SK-MEL-5 (cell line): ENCODE data around the gene WDR19. TPM values are rescaled to one million over a fixed set of nuclear protein-coding genes. Genes with fewer than 3 reads are reported as not detected.
"Not testable (repeated sequence)": the region's sequence is repeated elsewhere in the genome, so short reads cannot be mapped to it uniquely, and the experiment has no call there.

Source experiments
- DNase-seq: peaks from one replicate; pipeline ENCODE4 v3.0.0-alpha.2; 2016; ENCODE audit warnings: low read depth, low spot score
- in situ Hi-C: cut with HindIII; loops from 2 replicates; pipeline ENCODE4 v1.10.0; 2016; ENCODE audit warnings: low sequenced_read_pairs, high pct_unique_total_duplicates, low pct_unique_long_range_greater_than_20kb
- total RNA-seq: library from RNA; depleted of rRNA; stranded (reverse); fragments of >200 nt; shearing (Covaris generic); gene quantifications from 2 replicates; pipeline ENCODE4 v1.2.3, GENCODE V29; 2014

The WDR19 gene
- total RNA-seq, 1 experiment from 2014 or later = 15.8 TPM

DNA sequence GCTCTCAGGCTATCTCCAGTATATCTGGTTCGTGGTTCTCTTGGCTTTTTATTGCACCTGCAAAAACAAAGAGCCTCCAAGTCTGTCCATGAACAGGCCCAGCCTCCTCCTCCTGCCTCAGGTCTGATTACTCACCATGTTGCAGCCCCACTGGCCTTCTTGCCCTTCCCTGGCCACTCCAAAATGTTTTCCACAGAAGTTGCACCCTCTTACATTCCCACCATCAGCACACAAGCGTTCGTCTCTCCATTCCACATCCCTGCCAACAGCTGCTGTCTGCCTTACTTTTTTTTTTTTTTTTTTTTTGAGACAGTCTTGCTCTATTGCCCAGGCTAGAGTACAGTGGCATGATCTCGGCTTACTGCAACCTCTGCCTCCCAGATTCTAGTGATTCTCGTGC, 97.1 kb downstream of the WDR19 start:
- no peak for DNase-seq
- in situ Hi-C loops = no loop called here

DNA sequence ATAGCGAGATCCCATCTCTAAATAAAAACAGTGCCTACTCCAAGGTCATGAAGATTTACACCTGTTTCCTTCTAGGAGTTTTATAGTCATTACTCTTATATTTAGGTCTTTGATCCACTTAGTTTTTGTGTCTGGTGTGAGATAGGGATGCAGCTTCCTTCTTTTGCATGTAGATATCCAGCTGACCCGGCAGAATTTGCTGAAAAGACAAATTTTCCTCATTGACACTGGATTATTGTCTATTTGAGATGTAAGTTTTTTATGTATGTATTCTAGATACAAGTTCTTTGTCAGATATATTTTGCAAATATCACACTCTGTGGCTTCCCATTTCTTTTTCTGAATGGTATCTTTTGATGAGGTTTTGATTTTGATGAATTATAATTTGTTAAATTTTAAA, 98.4 kb downstream of the WDR19 start:
- in situ Hi-C loops = no loop called here
- DNase-seq = no peak

DNA sequence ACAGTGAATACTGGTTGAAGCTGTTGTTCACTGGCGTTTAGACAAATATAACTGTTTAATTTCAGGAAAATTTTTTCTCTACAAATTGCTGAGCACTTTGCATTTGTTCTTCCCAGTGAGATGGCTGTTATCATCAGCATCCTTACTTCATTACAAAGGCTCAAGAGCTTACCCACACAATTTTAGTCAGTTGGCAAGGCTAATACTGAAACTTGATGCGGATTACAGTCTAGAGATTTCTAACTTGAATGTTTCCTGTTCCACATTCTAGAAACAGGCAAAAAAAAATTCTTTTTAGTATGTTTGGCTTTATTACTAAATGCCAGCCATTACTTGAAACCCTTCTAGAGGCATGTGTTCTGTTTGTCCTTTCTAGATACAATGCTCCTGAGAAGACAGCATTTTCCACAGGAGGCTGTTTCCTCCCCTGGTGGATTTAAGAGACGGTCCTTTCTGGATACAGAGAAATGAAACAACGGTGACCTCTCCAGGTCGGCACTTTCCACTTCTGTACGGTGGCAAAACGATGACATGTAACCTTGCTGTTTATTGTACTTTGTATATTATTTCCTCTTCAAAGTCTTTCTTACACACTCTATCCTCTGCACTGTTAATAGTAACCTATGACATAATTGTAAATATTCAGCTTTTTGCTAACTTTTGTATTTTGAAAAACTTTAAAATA, 102.9 kb downstream of the WDR19 start:
- in situ Hi-C loops = no loop called here
- no peak for DNase-seq

DNA sequence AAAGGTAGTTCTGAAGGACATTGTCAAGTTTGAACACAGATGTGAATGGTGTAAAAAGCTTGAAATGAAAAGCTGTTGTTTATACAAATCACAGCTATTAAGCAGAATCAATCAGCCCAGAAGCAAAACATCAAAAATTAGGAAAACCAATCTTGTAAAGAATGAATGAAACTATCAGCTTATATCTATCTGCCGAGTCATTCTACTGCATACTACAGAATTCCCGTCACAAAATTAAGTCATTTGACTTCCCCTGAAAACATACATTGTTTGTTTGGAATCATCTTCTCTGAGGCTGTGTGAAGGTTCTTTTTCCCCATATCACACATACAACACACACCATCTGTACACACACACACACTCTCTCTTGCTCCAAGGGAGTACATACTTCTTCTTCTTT, 103.5 kb downstream of the WDR19 start:
- in situ Hi-C loops = no loop called here
- DNase-seq = no peak

DNA sequence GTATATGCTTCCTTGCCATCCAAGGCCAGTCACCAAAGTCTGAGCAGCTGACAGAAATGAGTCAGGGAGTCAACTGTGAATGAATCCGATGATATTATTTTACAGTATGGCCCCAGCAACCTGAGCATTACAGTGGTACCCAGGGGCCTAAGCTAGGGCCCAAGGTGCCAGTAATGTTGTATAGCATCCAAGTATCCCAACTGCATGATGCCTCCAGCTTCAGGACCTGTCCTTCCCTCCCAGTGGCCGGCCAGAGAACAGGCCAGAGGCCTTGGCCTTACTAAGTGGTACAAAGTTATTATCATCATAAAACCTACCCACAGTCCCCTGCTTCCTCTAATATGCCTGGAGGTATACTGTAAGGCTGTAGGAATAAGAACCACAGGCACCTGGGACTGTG, 103.9 kb downstream of the WDR19 start:
- in situ Hi-C loops = no loop called here
- no peak for DNase-seq

DNA sequence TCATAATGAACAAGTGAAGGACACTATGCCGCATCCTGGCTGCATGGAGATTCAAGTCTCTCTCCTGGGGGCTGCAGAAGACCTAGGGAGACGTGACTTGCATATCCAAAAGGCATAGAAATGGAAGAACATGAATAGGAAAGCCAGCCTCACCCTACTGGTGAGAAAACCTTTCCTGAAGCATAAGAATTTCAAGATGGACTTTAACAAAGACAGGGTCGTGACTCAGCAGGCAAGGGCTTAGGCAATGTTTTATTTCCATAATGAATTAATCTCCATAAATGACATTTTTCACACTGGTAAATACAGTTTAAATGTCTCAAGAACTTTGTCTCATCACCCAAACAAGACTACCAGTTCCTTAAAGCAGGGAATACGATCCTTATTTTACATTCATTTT, 104.9 kb downstream of the WDR19 start:
- in situ Hi-C loops = no loop called here
- DNase-seq = no peak

DNA sequence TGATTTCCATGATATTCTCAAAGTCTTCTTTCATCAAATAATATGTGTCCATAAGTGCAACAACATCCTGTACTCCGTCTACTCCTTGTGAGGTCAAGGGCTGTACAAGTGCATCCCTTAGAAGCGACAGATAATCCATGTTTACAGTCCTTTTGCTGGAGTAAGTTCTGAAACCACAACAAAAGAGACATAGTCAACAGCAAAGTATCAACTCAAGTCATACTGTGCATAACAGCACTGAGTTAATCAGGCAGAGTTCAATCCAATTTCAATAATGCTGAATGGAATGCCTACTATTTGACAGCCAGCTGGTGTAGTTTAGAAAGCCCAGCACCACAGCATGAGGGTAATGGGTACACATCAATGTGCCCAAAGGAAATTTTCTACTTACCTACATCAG, 109.4 kb downstream of the WDR19 start:
- no peak for DNase-seq
- in situ Hi-C loops = no loop called here

DNA sequence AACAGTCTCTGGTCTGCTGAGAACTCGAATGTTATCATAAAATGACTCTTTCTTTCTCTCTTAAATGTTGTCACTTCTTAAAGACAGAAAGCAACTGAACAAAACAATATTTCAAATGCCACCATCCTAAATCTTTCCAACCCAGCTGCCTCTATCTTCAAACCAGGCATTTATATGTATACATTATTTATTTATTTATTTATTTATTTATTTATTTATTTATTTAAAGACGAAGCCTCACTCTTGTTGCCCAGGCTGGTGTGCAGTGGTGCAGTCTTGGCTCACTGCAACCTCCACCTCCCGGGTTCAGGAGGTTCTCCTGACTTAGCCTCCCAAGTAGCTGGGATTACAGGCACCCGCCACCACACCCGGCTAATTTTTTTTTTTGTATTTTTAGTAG, 110.1 kb downstream of the WDR19 start:
- DNase-seq, in situ Hi-C loops: not testable (repeated sequence)

DNA sequence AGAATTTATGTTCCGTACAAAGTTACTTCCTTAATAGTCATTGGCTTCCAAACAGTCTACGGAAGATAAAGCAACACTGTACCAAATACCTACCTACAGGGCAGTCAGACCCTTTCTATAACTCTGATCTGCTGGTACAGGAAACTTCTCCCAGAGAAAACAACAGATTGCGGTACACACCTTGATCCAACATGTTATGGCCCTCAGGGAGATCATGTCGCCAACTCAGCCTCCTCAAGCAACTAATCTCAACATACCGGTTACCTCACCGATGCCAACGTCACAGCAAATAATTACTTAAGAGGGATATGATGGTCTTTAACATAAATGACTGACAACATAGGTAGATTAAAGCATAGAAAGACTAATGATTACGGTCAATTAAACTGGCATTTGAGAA, 113.5 kb downstream of the WDR19 start:
- in situ Hi-C loops = no loop called here
- DNase-seq = no peak

DNA sequence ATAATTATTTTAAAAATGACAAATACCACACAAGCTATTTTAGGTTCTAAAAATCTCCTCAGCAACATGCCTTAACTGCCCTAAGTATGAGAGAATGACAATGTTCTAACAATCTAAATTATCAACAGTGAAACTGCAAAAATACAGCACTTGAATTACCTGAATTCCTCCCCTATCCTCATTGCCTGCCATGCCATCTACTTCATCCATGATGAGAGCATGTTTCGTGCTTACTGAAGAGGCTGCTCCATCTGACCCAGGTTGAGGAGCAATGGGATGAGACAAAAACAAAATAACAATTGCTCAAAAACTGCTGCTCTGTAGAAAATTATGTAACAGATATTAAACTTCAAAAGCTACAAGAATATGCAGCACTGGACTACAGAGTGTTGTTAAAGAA, 120.6 kb downstream of the WDR19 start:
- in situ Hi-C loops = no loop called here

DNA sequence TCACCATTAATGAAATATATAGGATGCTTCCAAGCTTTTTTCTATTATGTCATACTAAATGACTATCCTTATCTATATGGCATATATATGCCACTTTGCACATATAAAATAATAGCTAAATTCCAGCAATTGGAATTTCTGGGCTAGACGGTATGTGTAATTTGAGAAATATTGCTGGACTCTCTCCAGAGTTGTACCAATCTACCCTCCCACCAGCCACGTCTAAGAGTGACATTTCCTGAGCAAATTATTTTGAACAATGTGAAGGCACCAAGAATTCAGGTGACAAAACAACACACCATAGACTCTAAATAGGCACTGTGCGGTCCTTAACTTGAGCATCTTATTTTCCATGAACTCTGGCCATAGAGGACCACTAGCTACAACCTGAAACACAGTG, 121.5 kb downstream of the WDR19 start:
- in situ Hi-C loops = no loop called here

More for the DNA sequence above, 120.6 kb downstream of the WDR19 start:
- no peak for DNase-seq

DNA sequence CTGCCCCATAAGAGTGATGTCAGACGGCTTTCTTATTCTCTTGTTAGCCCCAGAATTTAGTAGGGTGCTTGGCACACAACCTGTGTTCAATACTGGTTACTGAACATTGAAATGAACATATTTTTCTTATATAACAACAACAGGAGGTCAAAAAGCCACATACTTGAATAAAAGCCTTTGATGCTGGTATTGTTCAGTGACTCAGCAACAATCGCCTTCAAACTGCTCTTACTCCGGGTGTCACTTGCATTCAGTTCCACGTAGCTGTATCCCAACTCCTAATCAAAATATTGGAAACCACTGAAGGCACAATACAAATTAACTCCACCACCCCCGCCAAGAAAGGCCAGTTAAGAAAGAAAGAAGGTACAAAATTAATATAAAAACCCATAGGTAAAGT, 122.3 kb downstream of the WDR19 start:
- no peak for DNase-seq

More for the DNA sequence above, 121.5 kb downstream of the WDR19 start:
- DNase-seq = no peak

DNA sequence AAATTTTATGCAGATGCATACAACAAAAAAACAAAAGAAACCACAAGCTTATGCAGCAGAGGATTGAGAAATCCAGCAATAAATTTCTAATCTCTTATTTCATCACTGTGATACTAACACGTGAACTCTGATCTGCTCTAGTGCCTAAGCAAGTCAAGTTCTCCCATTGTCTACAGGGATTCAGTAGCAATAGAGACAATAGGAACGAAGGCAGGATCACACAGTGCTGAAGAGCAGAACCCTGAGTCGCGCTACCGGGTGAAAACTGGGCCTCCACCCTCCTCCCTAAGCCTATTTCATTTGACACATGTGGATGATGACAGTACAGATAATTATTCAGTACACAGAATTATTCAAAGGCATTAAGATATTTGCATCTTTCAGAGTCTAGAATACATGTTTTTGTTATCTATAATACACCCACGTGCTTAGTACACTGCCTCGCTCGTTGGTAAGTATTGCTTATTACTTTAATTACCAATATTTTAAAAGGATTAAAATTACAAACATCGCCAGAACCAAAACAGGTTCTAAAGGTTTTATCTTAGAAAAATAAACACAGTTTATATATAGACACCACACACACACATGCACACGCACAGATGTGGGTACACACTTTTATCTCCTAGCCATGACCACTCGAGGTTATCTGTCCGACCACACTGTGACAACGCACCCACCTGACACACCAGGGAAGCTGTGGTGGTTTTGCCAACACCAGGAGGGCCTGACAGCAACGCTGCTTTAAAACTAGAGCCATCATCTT, 123.8 kb downstream of the WDR19 start:
- in situ Hi-C loops = no loop called here
- DNase-seq = no peak

More for the DNA sequence above, 122.3 kb downstream of the WDR19 start:
- in situ Hi-C loops = no loop called here

DNA sequence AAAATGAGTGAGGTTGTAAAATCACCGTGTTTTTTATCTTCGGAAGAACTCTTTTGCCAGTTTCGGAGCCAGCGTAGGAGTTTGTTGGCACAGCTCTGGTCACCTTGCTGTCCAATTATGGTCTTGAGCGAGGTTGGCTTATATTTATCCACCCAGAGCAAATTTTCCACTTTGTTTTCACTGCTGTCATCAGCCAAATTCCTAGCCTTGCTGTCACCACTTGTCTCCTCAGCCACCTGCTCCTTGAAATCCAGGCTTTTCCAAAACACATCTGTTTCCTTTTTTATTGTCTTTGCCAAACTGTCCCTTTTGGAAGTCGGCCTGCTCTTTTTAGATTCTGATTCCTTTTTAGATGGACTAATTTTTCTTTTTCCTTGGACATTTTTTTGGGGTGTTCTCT, 126.3 kb downstream of the WDR19 start:
- in situ Hi-C loops = no loop called here
- no peak for DNase-seq

DNA sequence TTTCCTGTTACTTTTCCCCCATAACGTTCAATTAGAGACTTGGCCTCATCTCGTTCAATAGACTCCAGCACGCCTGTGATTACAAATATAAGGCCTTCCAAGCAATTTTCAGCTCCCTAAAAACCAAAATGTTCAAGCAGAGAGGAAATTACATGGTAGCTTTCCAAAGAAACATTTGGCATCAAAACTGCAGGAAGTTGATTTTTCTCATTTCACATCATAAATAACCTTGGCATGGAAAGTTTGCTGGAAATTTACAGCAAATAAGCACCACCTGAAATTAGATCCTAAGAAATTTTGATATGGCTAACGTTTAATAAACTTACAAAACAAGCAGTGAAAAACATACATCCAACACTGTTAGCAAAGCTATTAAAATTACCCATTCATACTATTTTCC, 130.5 kb downstream of the WDR19 start:
- no peak for DNase-seq

DNA sequence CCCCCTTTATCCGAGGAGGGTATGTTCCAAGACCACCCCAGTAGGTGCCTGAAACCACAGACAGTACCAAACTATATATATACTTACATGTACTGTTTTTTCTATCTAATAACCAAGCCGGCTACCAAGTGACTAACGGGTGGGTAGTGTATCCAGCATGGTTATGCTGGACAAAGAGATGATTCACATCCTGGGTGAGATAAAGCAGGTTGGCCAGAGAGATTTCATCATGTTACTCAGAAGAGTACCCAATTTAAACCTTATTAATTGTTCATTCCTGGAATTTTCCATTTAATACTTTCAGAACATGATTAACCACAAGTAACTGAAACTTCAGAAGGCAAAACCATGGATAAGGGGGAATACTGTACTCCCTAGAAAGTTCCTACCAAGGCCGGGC, 137.3 kb downstream of the WDR19 start:
- no peak for DNase-seq

More for the DNA sequence above, 130.5 kb downstream of the WDR19 start:
- in situ Hi-C loops = no loop called here

DNA sequence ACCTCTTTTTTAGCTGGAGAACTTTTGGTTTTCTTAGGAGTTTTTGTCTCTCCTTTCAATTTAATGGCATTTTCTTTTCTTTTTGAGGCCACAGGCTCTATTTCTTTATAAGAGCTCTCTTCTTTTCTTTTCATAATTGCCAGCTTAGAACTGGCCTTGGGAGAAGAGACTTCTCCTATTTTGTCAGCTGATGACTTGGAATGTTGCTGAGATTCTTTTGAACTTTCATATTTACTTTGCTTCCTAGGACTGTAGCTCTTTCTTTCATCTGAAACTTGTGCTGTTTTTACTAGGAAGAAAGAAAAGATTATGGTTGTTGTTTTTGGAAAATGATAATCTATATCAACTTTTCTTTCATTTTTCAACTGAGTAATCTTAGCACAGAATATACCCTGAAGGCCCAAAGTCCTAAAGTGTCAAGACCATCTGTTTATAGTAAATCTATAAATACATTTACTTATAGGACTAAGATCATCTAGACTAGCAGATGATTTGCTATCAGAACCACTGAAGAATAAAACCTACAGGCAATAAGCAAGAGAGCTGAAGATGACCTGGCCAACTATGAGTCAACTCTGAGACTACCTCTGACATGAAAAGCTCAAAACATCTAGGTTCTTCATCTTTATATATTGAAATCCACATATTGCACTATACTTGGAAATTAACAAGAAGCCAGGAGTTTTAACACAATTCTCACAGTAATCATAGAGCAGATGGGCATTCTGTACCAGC, 138.2 kb downstream of the WDR19 start:
- in situ Hi-C loops = no loop called here
- DNase-seq = peak; percentile 26

More for the DNA sequence above, 137.3 kb downstream of the WDR19 start:
- in situ Hi-C loops = no loop called here

DNA sequence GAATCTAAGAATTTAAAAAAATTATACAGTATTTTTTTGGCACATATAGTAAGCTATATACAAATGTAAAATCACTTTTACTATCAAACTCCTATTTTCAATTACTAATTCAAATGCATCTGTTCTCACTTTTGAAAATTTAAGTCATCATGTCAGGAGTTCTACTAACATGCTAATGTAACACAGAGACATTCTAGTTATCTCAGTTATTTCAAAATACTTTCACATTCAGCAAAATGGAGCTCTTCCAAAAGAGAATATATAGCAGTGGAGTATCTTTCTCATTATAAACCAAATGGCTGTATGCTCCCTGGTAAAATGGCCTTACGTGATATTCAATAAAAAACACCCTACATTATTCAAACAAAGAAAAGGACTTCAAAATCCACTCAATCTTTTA, 141.5 kb downstream of the WDR19 start:
- in situ Hi-C loops = no loop called here

More for the DNA sequence above, 141.5 kb downstream of the WDR19 start:
- no peak for DNase-seq
